Activated gamma-delta T cell (primary cell): ENCODE results near the gene SCN10A.

Experiments
- DNase-seq: peaks from one replicate; lab custom pipeline; 2025; lab: John Stamatoyannopoulos, UW

SCN10A gene

DNA sequence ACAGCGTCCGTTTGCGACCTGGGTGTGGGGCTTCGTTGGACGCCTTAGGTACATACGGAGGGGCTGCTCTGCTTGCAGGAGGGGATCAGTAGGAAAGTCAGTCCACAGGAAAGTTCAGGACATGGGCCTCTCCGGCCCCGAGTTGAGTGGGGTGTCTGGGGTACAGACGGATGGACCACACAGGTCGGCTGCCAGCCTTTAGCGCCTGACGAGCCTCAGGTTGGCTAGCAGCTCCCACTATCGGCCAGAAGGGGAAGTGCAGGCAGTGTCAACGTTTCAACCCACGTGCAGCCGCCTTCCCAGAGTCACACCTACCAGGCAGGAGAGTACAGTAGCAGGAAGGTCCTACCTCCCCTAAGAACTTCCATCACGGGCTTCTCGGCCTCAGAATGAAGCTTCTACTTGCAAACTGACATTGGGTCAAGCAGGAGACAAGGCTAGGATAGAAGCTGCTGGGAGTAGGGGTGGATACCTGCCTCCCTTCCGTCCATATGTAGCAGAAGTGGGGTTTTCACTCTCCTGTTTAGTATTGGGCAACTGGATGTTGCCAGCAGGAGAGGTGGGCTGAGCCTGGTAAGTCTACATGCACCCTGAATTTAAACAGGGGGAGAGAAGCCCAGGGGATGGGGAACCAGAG lies 164.7 kb downstream of the SCN10A start:
- DNase-seq: no peak

GRCh38 chr3:38650248-38650951 lies 165.6 kb downstream of the SCN10A start:
- DNase-seq: no peak

DNA sequence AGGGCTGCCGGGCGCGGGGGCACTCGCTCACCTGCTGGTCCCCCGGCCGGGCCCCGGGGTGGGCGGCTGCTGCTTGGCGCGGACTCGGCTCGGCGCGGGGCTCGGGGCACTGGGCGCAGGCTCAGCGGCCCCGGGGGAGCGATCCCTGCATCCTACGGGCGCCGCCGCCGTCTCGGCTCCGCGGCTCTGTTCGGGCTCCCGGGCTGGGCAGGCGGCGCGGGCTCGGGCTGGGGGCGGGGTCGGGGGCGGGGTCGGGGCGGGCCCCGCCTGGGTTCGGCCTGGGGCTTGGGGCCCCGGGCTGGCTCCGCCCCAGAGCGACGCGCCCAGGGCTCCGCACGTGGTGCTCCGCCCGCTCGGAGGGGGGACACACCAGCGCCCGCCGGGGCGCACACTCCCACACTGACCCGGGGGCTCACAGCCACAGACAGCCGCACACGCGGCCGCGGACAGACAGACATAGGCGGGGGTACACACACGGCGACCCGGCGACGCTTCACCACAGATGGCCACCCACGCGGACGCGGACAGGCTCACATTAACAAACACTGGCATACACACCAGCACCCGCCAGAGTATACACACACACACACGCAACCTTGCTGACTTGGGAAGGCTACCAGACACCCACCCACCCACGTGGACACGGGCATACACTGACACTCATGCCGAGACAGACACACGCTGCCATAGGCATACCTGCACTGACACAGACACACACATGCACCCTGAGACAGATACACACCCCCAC lies 166.3 kb downstream of the SCN10A start, which contains the start of gene SCN5A:
Gene SCN5A, minus strand, starts transcription at position 188 of the 748 bp plus-strand sequence. CDS start 16,380 bp downstream, outside the sequence.
- peak; percentile 21 for DNase-seq

GRCh38 chr3:38648659-38649499 lies 167.1 kb downstream of the SCN10A start:
- no peak for DNase-seq

DNA sequence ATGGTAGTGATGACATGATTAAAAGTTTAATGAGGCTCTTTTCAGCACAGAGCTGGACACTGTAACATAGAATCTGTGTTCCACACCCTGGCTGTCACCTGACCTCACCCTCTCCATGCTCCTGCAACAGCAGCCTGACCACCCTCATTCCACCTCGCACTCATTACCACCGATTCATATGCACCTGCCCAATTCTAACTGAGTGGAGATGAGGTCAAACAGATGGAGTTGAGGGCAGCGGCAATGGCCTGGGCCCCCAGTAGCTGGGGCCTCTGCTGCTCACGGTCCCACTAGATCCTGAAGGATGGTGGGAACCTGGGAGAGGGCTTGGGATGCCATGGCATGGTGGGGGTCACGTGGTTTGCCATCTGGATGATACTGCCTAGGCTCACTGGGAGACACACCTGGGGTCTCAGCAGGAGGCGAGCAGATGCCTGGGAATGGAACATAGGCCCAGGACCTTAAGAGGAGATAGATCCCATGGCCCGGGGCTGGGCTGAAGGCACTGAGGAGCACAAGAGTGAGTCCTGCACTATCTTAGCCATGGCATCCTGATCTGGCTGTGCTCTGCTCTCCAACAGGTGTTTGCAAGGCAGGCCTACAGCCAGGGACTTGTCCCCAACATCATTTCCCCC lies 167.9 kb downstream of the SCN10A start:
- DNase-seq: no peak

- no peak for DNase-seq
Observed at GRCh38 chr3:38647217-38647970, 168.6 kb downstream of the SCN10A start.
